Myocyte (in vitro differentiated cells): ENCODE measurements around the gene ZC3H12A. TPM values are rescaled to one million over a fixed set of nuclear protein-coding genes. Genes with fewer than 3 reads are reported as not detected.

Experiments used
- DNase-seq: peaks from one replicate; pipeline ENCODE4 v3.0.0-alpha.2; 2012; ENCODE audit warnings: low read depth
- polyA plus RNA-seq: library from polyadenylated mRNA; unstranded; fragments of >200 nt; gene quantifications from one replicate; pipeline ENCODE4 v1.2.1, GENCODE V29; 2012; ENCODE audit warnings: missing spikeins
- total RNA-seq: library from RNA; depleted of rRNA; stranded (reverse); fragments of >200 nt; gene quantifications from 2 replicates; pipeline ENCODE4 v1.2.3, GENCODE V29; 2014

Gene ZC3H12A
- 6.5 and 7.3 TPM in 2 replicates for total RNA-seq
- polyA plus RNA-seq = 9.3 TPM

DNA sequence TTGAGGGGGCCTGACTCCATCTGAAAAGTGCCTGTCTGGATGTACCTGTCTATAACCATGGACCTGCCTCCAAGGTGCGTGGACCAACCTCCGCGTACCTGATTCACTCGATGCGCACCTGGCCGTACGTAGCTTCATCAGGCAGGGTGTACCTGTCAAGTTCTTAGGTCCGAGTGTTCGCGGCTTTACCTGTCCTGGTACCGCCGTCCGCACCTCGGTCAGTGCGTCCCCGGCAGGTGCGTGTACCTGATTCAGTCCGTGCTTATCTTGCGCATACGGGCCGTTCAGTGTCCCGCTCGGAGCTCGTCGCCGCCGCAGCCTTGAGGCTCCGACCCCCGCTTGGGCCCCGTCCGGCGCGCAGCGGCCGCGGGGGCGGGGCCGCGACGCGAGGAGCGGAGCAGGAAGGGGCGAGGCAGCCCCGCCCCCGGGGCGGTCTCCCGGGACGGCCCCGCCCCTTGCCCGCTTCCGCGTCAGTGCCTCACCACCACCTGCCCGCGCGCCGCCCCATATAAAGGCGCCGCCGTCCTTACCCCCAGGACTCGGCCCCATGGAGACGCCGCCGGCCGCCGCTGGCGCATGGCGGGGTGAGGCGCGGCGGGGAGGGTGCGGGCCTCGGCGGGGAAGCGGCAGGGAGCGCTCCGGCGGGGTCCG lies at the start of gene ZC3H12A:
Gene ZC3H12A (plus strand): TSS at position 535 of the 651 bp plus-strand sequence. CDS start 917 bp downstream, outside the sequence.
- DNase-seq = peak; percentile 91

GRCh38 chr1:37425221-37425620 lies 49.2 kb upstream of the ZC3H12A start:
- no peak for DNase-seq

GRCh38 chr1:37429029-37429428 lies 45.4 kb upstream of the ZC3H12A start:
- no peak for DNase-seq

- DNase-seq = no peak
These were observed 44.0 kb upstream of the ZC3H12A start for GRCh38 chr1:37430103-37430985.

DNA sequence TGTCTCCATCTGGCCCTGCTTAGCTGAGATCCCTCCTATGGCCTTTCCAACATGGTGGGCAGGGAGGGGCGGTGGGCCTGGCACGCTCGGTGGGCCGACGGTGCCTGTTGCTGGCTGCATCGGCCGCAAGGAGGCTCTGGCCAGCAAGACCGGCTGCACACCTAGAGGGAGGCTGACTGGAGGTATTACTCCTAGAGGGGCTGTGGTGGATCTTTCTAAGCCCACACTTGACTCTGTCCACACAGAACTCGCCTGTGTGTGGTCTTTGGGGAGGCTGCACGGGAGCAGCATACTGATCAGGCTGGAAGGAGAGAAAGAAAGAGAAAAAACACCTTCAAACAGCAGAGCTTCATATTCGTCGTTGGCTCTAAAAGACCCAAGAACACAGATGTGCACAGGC lies 41.7 kb upstream of the ZC3H12A start:
- DNase-seq = no peak

DNA sequence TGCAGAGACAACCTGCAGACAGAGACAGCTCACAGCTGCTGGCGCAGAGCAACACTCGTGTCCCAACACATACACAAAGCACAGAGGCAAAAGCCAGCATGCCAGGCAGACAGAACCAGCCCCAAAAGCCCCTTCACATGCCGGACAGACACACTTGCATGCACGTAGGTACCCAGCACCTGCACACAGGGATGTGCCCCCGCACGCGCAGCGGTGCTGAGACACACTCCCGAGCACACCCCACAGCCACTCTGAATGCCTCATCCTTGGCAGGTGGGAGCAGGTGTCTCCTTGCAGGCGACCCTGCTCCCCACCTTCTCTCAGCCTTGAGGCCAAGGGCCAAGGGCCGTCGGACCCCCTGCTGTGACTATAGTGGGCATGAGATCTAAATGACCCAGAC lies 41.2 kb upstream of the ZC3H12A start:
- no peak for DNase-seq

- peak; percentile 65 for DNase-seq
These were observed 39.8 kb upstream of the ZC3H12A start for GRCh38 chr1:37434292-37435225.

- DNase-seq = no peak
These were observed 37.3 kb upstream of the ZC3H12A start for GRCh38 chr1:37437087-37437486.

- no peak for DNase-seq
These were observed 36.1 kb upstream of the ZC3H12A start for GRCh38 chr1:37438037-37438868.

DNA sequence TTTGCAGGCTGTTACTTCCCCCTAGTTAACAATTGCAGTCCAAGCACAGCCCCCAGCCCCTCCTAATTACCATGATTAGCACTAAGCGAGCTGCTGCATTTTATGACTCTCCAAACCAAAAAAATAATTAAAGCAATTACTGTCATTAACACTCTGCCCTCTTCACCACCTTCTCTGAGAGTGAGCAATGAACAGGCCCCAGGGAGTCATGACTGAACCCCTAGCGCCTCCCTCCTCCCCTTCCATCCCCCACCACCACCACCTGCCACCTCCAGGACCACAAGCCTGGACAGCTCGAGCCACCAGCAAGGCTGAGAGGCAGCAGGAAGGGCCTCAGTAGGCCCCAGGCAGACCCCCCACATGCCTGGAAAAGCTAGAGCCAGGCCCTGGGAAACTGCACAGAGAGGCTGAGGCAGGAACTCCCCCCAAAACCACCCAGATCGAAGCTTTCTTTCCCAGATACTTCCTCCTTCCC lies 35.5 kb upstream of the ZC3H12A start:
- DNase-seq = no peak

- peak; percentile 13 for DNase-seq
These were observed 34.9 kb upstream of the ZC3H12A start for GRCh38 chr1:37439349-37439995.

GRCh38 chr1:37441490-37441889 lies 32.9 kb upstream of the ZC3H12A start:
- no peak for DNase-seq

DNA sequence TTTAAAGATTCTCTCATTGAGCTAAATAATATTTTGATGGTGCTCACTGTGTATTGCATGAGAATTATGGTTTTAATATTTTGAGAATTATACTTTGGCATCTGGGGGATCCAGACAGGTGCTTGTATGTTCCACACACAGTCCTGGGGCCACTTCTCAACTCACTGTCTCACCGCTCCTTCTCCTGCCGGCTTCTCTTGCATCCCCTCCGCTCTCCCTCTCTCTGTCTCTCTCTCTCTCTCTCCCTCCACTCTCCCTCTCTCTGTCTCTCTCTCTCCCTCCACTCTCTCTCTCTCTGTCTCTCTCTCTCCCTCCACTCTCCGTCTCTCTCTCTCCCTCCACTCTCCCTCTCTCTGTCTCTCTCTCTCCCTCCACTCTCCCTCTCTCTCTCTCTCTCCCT lies 32.2 kb upstream of the ZC3H12A start:
- no peak for DNase-seq

- no peak for DNase-seq
These were observed 31.7 kb upstream of the ZC3H12A start for GRCh38 chr1:37442644-37443043.

GRCh38 chr1:37446874-37447273 lies 27.5 kb upstream of the ZC3H12A start:
- no peak for DNase-seq

DNA sequence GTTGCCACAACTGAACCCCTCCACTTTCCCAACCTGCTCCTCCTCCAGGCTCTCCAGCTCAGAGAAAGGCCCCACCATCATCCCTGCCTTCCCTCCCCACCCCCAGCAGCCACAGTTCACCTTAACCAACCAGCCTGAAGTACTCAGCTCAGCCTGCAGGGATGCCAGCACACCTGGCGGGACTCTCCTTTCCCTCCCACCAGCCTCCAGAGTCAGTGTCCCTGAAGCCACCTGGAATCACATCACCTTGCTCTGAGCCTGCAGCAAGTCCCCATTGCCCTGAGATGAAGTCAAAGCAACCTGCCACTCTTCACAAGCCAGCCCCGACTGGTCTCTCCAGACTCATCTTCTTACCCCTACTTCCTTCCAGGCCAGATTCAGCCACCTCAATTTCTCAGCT lies 26.2 kb upstream of the ZC3H12A start:
- no peak for DNase-seq

- no peak for DNase-seq
These were observed 25.5 kb upstream of the ZC3H12A start for GRCh38 chr1:37448691-37449417.

DNA sequence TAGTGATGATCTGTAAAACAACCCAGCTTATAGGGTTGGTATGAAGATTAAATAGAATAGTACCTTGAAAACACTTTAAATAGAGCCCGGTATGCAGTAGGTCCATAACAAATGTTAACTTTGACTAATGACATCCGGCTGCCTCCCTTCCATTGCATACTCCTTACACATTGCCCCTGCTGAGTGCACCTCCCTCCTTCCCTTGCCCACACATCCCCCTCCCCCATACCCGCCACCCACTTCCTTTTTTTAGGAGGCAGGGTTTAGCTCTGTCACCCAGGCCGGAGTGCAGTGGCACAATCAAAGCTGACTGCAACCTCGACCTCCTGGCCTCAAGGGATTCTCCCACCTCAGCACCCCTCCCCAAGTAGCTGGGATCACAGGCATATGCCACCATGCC lies 24.4 kb upstream of the ZC3H12A start:
- no peak for DNase-seq

- no peak for DNase-seq
These were observed 22.0 kb upstream of the ZC3H12A start for GRCh38 chr1:37452416-37452815.
